ENCODE results near the gene NCOR2. TPM values are rescaled to one million over a fixed set of nuclear protein-coding genes. Genes with fewer than 3 reads are reported as not detected.

Gene NCOR2
- total RNA-seq, 1 donor, result 45.2 TPM

DNA sequence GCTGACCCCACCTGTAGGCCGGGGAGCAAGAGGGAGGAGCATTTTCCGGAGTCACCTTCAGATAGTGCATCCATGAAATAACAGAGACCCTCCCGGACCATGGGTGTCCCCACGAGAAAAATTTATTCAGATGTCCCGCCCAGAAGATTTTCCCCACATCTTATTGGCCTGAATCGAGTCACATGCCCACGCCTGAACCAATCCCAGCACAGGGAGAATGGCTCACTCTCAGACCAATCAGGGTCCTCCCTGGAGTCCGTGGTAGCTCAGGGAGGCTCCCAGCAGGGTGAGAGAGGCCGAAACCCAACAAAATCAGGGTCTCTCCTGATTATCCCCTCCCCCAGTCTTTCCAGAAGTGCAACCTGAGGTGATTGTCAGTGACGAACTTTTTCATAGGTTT, 16.4 kb upstream of the NCOR2 start:
- Histone ChIP-seq H3K4me1 (ENCODE audit: insufficient read depth, low read length) (peaks cover 4% of the 10 kb centered on the region), H3K79me2 (ENCODE audit: insufficient read depth, low read length) (no peaks in the 10 kb centered on the region), H3K4me2 (ENCODE audit: insufficient read depth, low read length) (no peak overlapping the region), H3K27me3 (ENCODE audit: insufficient read depth, low read length) (peaks cover 8% of the 10 kb centered on the region), H2AFZ (ENCODE audit: low read length) (no peak overlapping the region), H3K27ac (ENCODE audit: low read depth, low read length) (no peak overlapping the region), H3K36me3 (ENCODE audit: insufficient read depth, low read length) (no peaks in the 10 kb centered on the region), H3K9me3 (ENCODE audit: low read depth, low read length) (peaks cover 3% of the 10 kb centered on the region), H4K20me1 (ENCODE audit: insufficient read depth, low read length) (no peaks in the 10 kb centered on the region), H3K4me3 (ENCODE audit: insufficient read depth, low read length) (no peak overlapping the region)
- peak; percentile 82 for DNase-seq (ENCODE audit: insufficient read length, low spot score, missing footprints)
- no peak for TF ChIP-seq CTCF (IDR thresholded peaks at IDR 0.05; ENCODE audit: extremely low read depth, low read depth, low read length)

GRCh38 chr12:124582108-124582424, 14.7 kb upstream of the NCOR2 start:
- no peaks in the 10 kb centered on the region for H3K79me2 ChIP-seq (ENCODE audit: insufficient read depth, low read length)
- no peak for DNase-seq (ENCODE audit: insufficient read length, low spot score, missing footprints)
- no peaks in the 10 kb centered on the region for H3K36me3 ChIP-seq (ENCODE audit: insufficient read depth, low read length)
- H3K4me2 ChIP-seq (ENCODE audit: insufficient read depth, low read length), result no peak overlapping the region
- peaks cover 4% of the 10 kb centered on the region for H3K27me3 ChIP-seq (ENCODE audit: insufficient read depth, low read length)
- H3K4me1 ChIP-seq (ENCODE audit: insufficient read depth, low read length), result no peaks in the 10 kb centered on the region
- no peak overlapping the region for H3K4me3 ChIP-seq (ENCODE audit: insufficient read depth, low read length)
- no peaks in the 10 kb centered on the region for H4K20me1 ChIP-seq (ENCODE audit: insufficient read depth, low read length)
- H3K9me3 ChIP-seq (ENCODE audit: low read depth, low read length), result peaks cover 3% of the 10 kb centered on the region
- no peak overlapping the region for H3K27ac ChIP-seq (ENCODE audit: low read depth, low read length)
- no peak overlapping the region for H2AFZ ChIP-seq (ENCODE audit: low read length)
- no peak for TF ChIP-seq CTCF (IDR thresholded peaks at IDR 0.05; ENCODE audit: extremely low read depth, low read depth, low read length)

DNA sequence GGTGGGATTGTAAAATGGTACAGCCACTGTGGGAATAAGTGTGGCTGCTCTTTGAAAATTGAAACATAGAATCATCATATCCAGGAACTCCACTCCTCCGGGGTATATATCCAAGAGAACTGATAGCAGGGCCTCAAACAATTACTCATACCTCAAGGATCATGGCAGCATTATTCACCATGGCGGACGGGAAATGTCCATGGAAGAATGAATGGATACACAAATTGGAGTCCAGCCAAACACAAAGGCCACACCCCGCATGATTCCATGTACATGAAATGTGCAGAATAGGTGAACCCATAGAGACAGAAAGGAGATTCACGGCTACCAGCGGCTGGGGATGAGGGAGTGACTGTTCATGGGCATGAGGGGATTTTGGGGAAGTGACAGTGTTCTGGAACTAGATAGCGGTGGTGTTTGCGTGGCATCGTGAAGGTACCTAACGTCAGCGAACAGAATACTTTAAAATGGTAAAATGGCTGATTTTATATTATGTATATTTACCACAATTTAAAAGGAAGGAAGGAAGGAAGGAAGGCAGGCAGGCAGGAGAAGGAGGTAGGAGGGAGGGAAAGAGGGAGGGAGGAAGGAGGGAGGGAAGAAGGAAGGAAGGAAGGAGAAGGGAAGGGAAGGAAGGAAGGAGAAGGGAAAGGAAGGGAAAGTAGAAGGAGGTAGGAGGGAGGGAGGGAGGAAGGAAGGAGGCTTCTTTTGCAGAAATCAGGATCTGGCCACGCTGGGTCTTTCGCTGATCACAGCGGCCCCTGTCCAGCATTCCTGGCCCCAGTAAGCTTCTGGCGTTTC, 14.1 kb upstream of the NCOR2 start:
- H3K27ac ChIP-seq (ENCODE audit: low read depth, low read length), result no peak overlapping the region
- H3K79me2 ChIP-seq (ENCODE audit: insufficient read depth, low read length), result no peaks in the 10 kb centered on the region
- peaks cover 3% of the 10 kb centered on the region for H3K27me3 ChIP-seq (ENCODE audit: insufficient read depth, low read length)
- H3K4me1 ChIP-seq (ENCODE audit: insufficient read depth, low read length), result no peaks in the 10 kb centered on the region
- no peak overlapping the region for H2AFZ ChIP-seq (ENCODE audit: low read length)
- H3K36me3 ChIP-seq (ENCODE audit: insufficient read depth, low read length), result no peaks in the 10 kb centered on the region
- no peak for TF ChIP-seq CTCF (IDR thresholded peaks at IDR 0.05; ENCODE audit: extremely low read depth, low read depth, low read length)
- H4K20me1 ChIP-seq (ENCODE audit: insufficient read depth, low read length), result no peaks in the 10 kb centered on the region
- no peak overlapping the region for H3K4me2 ChIP-seq (ENCODE audit: insufficient read depth, low read length)
- peak; percentile 86 for DNase-seq (ENCODE audit: insufficient read length, low spot score, missing footprints)
- no peak overlapping the region for H3K4me3 ChIP-seq (ENCODE audit: insufficient read depth, low read length)
- H3K9me3 ChIP-seq (ENCODE audit: low read depth, low read length), result peaks cover 3% of the 10 kb centered on the region

- Histone ChIP-seq H3K36me3 (ENCODE audit: insufficient read depth, low read length) (no peaks in the 10 kb centered on the region), H3K27ac (ENCODE audit: low read depth, low read length) (no peak overlapping the region), H3K9me3 (ENCODE audit: low read depth, low read length) (peaks cover 3% of the 10 kb centered on the region), H3K79me2 (ENCODE audit: insufficient read depth, low read length) (no peaks in the 10 kb centered on the region), H2AFZ (ENCODE audit: low read length) (no peak overlapping the region), H3K27me3 (ENCODE audit: insufficient read depth, low read length) (no peaks in the 10 kb centered on the region), H3K4me2 (ENCODE audit: insufficient read depth, low read length) (no peak overlapping the region), H3K4me3 (ENCODE audit: insufficient read depth, low read length) (no peak overlapping the region), H4K20me1 (ENCODE audit: insufficient read depth, low read length) (no peaks in the 10 kb centered on the region), H3K4me1 (ENCODE audit: insufficient read depth, low read length) (no peaks in the 10 kb centered on the region)
- DNase-seq (ENCODE audit: insufficient read length, low spot score, missing footprints), result peak; percentile 79
- TF ChIP-seq CTCF (IDR thresholded peaks at IDR 0.05; ENCODE audit: extremely low read depth, low read depth, low read length), result no peak
These were observed 12.6 kb upstream of the NCOR2 start for GRCh38 chr12:124579921-124580517.

All from osteoblast (primary cell).